Pancreas (tissue), 10 donors: ENCODE data around the gene GASK1A. TPM values are rescaled to one million over a fixed set of nuclear protein-coding genes. Genes with fewer than 3 reads are reported as not detected.

ENCODE experiments used
- ATAC-seq, 4 donors: fragments of 200-7000 bp; cut with Tn5 transposase; one replicate each; pipeline versions ENCODE4 v1.8.0 to v1.9.1; 2020; ENCODE audit warnings: mild to moderate bottlenecking in 4 of 4, moderate library complexity in 4 of 4
- DNase-seq, 6 donors: peaks; one replicate each; pipeline ENCODE4 v3.0.0-alpha.2; 2020
- FAIRE-seq: peaks from 2 replicates; lab custom pipeline; 2012; peaks lifted over from hg19 to GRCh38; lab: Jason Lieb, UNC
- H3K27ac ChIP-seq, 4 donors: fragments of 200-600 bp; sonication (generic); 1 replicate in 3 of 4; 2 replicates in 1 of 4; pipeline versions ENCODE4 v1.5.0 to v1.8.0; 2020
- H3K27me3 ChIP-seq, 4 donors: fragments of 200-600 bp; one replicate each; pipeline ENCODE4 v1.8.0; 2021
- H3K36me3 ChIP-seq, 3 donors: fragments of 200-600 bp; sonication (generic) in 1 of 3; one replicate each; pipeline versions ENCODE4 v1.5.0 to v1.8.0; 2020 to 2021
- H3K4me1 ChIP-seq, 3 donors: fragments of 200-600 bp; one replicate each; pipeline ENCODE4 v1.8.0; 2021
- H3K4me3 ChIP-seq, 4 donors: fragments of 200-600 bp; sonication (generic) in 2 of 4; one replicate each; pipeline versions ENCODE4 v1.5.0 to v1.8.0; 2020 to 2021
- H3K9me3 ChIP-seq, 4 donors: fragments of 200-600 bp; one replicate each; pipeline ENCODE4 v1.8.0; 2021
- CTCF ChIP-seq, 4 donors: fragments of 200-600 bp; sonication (generic) in 3 of 4; IDR thresholded peaks; one replicate each; pipeline versions ENCODE4 v1.5.0 to v1.8.0; 2021; ENCODE audit warnings: antibody characterized with exemption in 4 of 4
- WGBS, 2 donors: extraction: QIAGEN DNeasy Blood & Tissue Kit; methylation state at CpG; one replicate each; pipeline ENCODE4 v1.1.7; 2013; 5-methylcytosine and 5-hydroxymethylcytosine counted together
- intact Hi-C, 3 donors: fragments of 100-400 bp; cut with DNase I; formaldehyde crosslinking; loops; one replicate each; pipeline versions ENCODE4 v1.11.1 to v1.14.2; 2022
- polyA plus RNA-seq, 2 donors: library from polyadenylated mRNA; stranded (reverse); fragments of 200-250 nt; gene quantifications; one replicate each; pipeline ENCODE4 v1.2.3, GENCODE V29; 2013
- total RNA-seq, 6 donors: library from RNA; stranded (reverse); fragmentation: NEBNext Ultra II Directional in 4 of 6; extraction: Animal tissue kit (Norgen Biotek cat#: 25700) in 4 of 6; gene quantifications; one replicate each; pipeline versions ENCODE4 v1.2.1 to v1.2.4, GENCODE V29; 2021 to 2023
- donor health status: healthy with polysubstance abuse.
- donor health status: DM: no; HTN: no; CAD: no; lungs with moderate emphysema.
- donor health status: DM: no; HTN: no; CAD: no.
- donor health status: control.
- donor health status: control.
- donor health status: Bipolar disorder and iron deficiency.
- donor health status: DM: yes; HTN: yes; CAD: no.
- donor health status: DM: no; HTN: no; CAD: no.
- donor health status: DM: no; HTN: no; CAD: no.
- donor health status: DM: yes; HTN: yes; CAD: no.

GASK1A gene
- total and polyA plus RNA-seq, 8 donors, result 1.2 to 5.8 (median 1.8) TPM

GRCh38 chr3:43071313-43071893 is 92.3 kb downstream of the GASK1A start:
- H3K9me3 ChIP-seq, result no peaks in the 10 kb centered on the region
- DNase-seq (no peak), ATAC-seq (no peak), FAIRE-seq (no peak)
- no peaks in the 10 kb centered on the region for H3K36me3 ChIP-seq
- no peak overlapping the region for H3K4me3 ChIP-seq
- intact Hi-C loops, result no loop called here
- no peaks in the 10 kb centered on the region for H3K4me1 ChIP-seq
- 62 to 64% methylated on average over 7 of the region's 7 CpGs for WGBS, 2 donors
- no peak overlapping the region for H3K27ac ChIP-seq
- peak in 1 of 4 donors; percentile 12 for TF ChIP-seq CTCF (IDR thresholded peaks at IDR 0.05)
- H3K27me3 ChIP-seq, result no peaks in the 10 kb centered on the region

- TF ChIP-seq CTCF (IDR thresholded peaks at IDR 0.05), result no peak
- intact Hi-C loops, result no loop called here
- Histone ChIP-seq H3K27ac (no peak overlapping the region), H3K36me3 (no peaks in the 10 kb centered on the region), H3K4me1 (no peaks in the 10 kb centered on the region), H3K27me3 (no peaks in the 10 kb centered on the region), H3K9me3 (no peaks in the 10 kb centered on the region), H3K4me3 (no peak overlapping the region)
- DNase-seq (no peak), ATAC-seq (no peak), FAIRE-seq (no peak)
- 87 to 97% methylated on average over 4 of the region's 4 CpGs for WGBS, 2 donors
These were observed 93.2 kb downstream of the GASK1A start for GRCh38 chr3:43072361-43072760.

- ATAC-seq (no peak), FAIRE-seq (no peak), DNase-seq (no peak)
- no peak overlapping the region for H3K4me3 ChIP-seq
- intact Hi-C loops, result no loop called here
- H3K27ac ChIP-seq, result no peak overlapping the region
- no peaks in the 10 kb centered on the region for H3K36me3 ChIP-seq
- 85 to 87% methylated on average over 7 of the region's 7 CpGs for WGBS, 2 donors
- no peaks in the 10 kb centered on the region for H3K4me1 ChIP-seq
- no peak for TF ChIP-seq CTCF (IDR thresholded peaks at IDR 0.05)
- no peaks in the 10 kb centered on the region for H3K27me3 ChIP-seq
- H3K9me3 ChIP-seq, result no peaks in the 10 kb centered on the region
These were observed 94.2 kb downstream of the GASK1A start for GRCh38 chr3:43073116-43073835.

GRCh38 chr3:43073836-43074220 is 94.7 kb downstream of the GASK1A start:
- no peaks in the 10 kb centered on the region for H3K4me1 ChIP-seq
- H3K36me3 ChIP-seq, result no peaks in the 10 kb centered on the region
- no peak overlapping the region for H3K4me3 ChIP-seq
- intact Hi-C loops, result no loop called here
- no peak for ATAC-seq
- H3K9me3 ChIP-seq, result no peaks in the 10 kb centered on the region
- H3K27ac ChIP-seq, result no peak overlapping the region
- FAIRE-seq, result no peak
- 81 to 84% methylated on average over 5 of the region's 5 CpGs for WGBS, 2 donors
- no peak for DNase-seq
- no peaks in the 10 kb centered on the region for H3K27me3 ChIP-seq
- TF ChIP-seq CTCF (IDR thresholded peaks at IDR 0.05), result no peak

GRCh38 chr3:43074482-43074881 is 95.4 kb downstream of the GASK1A start:
- no peak for DNase-seq
- WGBS, 2 donors, result 50 to 55% methylated on average over 4 of the region's 4 CpGs
- no peak for ATAC-seq
- Histone ChIP-seq H3K9me3 (no peaks in the 10 kb centered on the region), H3K4me1 (no peaks in the 10 kb centered on the region), H3K27me3 (no peaks in the 10 kb centered on the region), H3K27ac (no peak overlapping the region), H3K4me3 (no peak overlapping the region), H3K36me3 (peaks cover 0 to under 1% (median 0%) of the 10 kb centered on the region in 3 donors)
- intact Hi-C loops, result no loop called here
- FAIRE-seq, result no peak
- TF ChIP-seq CTCF (IDR thresholded peaks at IDR 0.05), result no peak
